ENCODE results near the gene RSPH10B2.
"Not testable (repeated sequence)": the region's sequence is repeated elsewhere in the genome, so short reads cannot be mapped to it uniquely, and the experiment has no call there.

DNA sequence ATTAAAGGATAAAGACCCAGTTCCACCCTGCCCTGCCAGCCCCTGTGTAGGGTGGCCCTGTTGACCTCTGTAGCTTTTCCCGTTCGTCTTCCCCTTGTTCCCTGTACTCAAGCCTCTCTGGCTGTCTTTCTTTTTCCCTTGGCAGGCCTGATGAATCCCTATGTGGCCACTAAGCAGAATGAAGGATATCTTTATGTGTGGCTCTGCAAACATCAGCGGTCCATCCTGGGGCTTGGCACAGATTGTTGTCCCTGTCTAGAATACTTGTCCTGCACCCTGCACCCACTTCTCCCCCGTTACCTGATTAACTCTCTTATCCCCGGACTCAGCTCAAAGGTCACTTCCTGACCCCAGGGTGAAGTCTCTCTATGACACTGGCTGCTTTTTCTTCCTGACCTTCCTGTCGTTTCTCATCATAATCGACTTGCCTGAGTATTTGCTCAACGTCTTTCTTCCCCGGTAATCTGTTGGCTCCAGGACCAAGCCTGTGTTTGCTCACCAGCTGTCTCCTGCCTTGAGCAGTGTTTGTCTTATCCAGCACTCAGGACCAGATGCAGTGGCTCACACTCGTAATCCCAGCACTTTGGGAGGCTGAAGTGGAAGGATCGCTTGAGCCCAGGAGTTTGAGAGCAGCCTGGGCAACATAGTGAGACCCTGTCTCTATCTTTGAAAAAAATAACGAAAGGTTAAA is 9.3 kb upstream of the RSPH10B2 start:
- not testable (repeated sequence) for TF ChIP-seq SIRT6 (IDR thresholded peaks at IDR 0.05; ENCODE audit: low read length); JUN (IDR thresholded peaks at IDR 0.05; ENCODE audit: low read depth, low read length); CHD2 (IDR thresholded peaks at IDR 0.05; ENCODE audit: low read length); POLR2AphosphoS5 (IDR thresholded peaks at IDR 0.05; ENCODE audit: low read depth, low read length); POLR2A (IDR thresholded peaks at IDR 0.05; ENCODE audit: control extremely low read depth in 1 of 2, low read depth in 2 of 2, low read length in 2 of 2); CTCF (IDR thresholded peaks at IDR 0.05; ENCODE audit: control extremely low read depth in 1 of 3, insufficient read depth in 1 of 3, low read depth in 1 of 3, low read length in 3 of 3)

All from H1 (cell line).